Stimulated activated CD4-positive, alpha-beta T cell treated with anti-CD3 and anti-CD28 coated beads, TNF-alpha, amount 100 ng/mL, for 24 hours (primary cell): ENCODE measurements around the gene ANGPTL8.

ENCODE experiments used
- DNase-seq, 3 experiments: peaks; one replicate each; pipeline ENCODE4 v3.0.0-alpha.2; 2020; ENCODE audit warnings: low read depth in 3 of 3

Gene ANGPTL8

GRCh38 chr19:11291415-11291814 lies 52.0 kb downstream of the ANGPTL8 start:
- no peak for DNase-seq
